ENCODE data around the gene PRRC1.

PRRC1 gene

DNA sequence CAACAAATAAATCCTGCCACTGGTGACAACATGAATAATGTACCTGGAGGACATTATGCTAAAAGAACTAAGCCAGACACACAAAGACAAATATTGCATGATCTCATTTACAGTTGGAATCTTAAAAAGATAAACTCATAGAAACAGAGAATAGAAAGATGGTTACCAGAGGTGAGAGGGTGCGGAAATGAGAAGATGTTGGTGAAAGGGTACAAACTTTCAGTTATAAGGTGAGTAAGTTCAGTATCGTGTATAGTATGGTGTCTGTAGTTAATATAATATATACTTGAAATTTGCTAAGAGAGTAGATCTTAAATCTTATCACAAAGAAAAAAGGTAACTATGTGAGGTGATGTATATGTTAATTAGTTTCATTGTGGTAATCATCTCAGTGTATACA is 63.3 kb downstream of the PRRC1 start:
- DNase-seq (ENCODE audit: low spot score), result no peak

DNA sequence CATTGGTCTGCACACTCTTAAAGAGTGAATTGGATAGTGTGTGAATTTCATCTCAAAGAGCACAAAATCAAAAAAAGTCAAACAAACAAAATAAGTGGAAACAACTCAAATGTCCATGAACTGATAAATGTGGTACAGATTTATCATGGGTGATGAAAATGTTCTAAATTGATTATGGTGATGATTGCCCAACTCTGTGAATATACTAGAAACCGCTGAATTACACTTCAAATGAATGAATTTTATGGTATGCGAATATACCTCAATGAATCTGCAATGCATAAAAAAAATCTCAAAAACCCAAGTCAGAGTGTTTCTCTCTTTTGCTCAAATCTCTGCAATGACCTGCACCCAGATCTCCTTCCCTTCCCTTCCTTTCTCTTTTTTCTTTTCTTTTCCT is 64.0 kb downstream of the PRRC1 start:
- no peak for DNase-seq (ENCODE audit: low spot score)

DNA sequence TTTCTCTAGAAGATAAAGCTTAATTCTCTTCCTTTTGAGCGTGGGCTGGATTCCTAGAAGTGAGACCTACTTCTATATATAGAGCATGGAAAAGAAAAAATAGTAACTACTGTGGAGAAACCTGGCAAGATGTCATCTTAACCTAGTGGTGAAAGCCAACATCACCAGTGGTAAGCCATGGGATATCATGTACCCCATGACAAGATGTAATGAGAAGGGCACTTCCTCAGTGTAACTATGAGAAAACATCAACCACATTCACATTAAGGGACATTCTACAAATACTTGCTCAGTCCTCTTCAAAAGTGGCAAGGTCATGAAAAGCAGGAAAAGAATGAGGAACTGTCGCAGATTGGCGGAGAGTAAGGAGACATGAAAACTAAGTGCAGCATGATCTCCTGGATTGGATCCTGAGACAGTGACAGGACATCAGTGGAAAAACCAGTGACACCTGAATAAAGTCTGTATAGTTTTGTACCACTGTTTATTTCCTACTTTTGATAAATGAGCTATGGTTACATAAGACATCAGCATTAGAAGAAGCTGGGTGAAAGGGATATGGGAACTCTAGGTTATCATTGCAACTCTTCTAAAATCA is 65.4 kb downstream of the PRRC1 start:
- DNase-seq (ENCODE audit: low spot score), result no peak

DNA sequence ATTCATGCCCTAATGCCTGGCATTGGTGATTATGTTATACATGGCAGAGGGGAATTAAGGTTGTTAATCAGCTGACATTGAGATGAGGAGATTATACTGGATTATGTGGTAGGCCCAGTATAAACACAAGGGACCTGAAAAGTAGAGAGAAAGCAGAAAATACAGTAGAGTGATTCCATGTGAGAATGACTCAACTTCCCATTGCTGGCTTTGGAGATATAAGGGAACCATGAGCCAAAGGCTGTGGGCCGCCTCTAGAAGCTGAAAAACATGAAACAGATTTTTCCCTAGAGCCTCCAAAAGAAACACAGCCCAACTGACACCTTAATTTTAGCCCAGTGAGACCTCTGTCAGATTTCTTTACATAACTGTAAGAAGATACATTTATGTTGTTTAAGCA is 66.4 kb downstream of the PRRC1 start:
- DNase-seq (ENCODE audit: low spot score), result no peak

DNA sequence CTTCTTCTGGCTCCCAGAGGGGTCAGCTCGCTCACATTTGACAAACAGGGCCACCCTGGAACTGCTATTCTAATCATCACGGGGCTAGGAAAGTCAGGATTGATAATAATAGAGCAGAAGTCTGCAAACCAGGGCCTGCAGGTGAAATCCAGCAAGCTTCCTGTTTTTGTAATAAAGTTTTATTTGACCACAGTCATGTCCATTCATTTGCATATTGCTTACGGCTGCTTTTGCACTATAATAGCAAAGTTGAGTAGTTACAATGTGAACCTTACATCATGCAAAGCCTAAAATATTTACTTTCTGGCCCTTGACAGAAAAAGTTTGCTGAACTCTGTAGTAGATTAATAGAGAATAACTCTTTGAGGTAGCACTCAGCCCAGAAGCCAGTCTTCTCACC is 68.2 kb downstream of the PRRC1 start:
- DNase-seq (ENCODE audit: low spot score), result no peak

DNA sequence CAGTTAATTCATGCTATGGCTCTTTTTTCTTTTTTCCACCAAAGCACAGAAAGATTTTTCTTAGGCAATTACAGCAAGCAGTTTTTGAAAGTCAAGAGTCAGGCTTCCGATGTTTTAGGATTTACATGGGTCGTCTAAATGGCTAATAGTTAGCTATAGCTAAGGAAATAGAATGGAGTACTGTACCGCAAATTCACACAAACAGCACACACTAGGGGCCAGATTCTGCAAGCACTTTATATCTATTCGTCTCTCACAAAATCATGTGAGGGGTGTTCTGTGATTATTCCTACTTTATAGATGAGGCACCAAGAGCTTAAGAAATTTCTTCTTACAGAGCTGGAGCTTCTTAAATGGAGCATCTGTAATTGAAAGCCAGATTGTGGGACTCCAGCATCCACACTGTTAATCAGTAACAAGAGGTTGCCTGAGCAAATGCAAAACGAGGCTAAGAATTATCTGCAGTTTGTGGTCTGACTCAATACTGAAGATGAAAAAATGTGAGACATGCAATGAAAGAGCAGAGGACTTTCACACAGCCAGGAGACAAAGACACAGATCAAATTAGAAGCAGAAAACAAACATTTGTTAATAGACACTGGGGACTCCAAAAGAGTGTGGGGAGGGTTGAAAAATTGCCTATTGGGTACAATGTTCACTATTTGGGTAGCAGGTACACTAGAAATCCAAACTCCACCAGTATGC is 68.8 kb downstream of the PRRC1 start:
- DNase-seq (ENCODE audit: low spot score), result no peak

DNA sequence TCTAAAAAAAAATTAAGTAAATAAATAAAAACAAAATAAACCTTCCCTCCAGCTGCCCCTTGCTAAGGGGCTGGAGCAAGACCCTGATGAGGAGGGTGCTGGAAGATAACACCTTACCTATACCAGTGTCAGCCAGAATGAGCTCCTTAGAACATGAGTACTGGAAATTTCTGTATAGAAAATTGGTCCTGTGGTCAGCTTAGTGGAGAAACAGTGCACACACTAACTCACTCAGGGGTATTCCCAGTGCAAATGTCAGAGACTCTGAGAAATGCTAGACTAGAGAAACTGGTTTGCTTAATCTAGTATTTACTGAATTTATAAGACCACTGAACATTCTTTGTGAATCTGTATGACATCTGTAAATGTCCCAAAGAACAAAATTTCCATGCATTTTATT is 69.4 kb downstream of the PRRC1 start:
- DNase-seq (ENCODE audit: low spot score), result no peak

DNA sequence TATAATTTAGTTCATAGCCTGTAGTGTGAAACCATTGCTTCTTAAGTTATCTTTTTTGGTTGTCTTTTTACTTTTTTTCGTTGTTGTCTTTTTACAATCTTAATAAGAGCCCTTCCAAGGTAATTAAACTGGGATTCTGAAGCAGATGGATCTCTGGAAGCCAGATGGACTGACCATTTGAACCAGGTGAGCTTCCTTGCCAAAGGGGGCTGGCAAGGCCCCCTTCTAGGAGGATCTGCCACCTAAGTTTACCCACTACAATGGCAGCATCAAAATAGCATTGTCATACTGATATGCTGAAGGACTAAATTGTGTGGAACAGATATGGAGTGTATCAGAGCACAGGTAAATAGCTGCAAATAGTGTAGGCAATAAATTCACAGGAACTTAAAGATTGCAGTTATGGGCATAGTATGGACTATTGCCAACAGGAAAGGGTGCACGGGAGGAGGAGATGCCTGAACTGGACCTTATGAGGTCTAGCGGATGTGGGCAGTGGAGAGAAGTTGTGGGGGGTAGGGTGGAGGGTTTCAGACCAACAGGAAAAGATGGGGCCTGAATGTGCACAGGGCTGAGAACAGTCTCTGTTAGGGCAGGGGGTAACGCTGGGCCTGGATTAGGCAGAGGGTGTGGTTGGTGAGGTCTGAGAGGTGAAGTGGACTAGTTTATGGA is 69.9 kb downstream of the PRRC1 start:
- DNase-seq (ENCODE audit: low spot score), result no peak

DNA sequence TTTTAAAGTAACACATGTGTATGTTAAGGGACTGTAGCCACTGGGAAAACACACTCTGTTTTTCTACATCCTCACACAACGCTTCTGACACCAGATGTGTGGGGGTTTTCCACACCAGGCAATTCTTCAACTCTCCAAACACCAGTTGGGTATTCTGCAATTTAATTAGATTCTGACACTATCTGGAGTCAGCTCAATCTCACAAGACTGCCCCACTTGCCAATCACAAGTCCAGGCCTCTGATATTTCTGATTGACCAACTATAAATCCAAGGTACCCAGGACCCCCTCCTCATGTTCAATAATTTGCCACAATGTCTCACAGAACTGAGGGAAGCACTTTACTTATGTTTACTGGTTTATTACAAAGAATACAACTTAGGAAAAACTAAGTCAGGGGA is 70.9 kb downstream of the PRRC1 start:
- no peak for DNase-seq (ENCODE audit: low spot score)

DNA sequence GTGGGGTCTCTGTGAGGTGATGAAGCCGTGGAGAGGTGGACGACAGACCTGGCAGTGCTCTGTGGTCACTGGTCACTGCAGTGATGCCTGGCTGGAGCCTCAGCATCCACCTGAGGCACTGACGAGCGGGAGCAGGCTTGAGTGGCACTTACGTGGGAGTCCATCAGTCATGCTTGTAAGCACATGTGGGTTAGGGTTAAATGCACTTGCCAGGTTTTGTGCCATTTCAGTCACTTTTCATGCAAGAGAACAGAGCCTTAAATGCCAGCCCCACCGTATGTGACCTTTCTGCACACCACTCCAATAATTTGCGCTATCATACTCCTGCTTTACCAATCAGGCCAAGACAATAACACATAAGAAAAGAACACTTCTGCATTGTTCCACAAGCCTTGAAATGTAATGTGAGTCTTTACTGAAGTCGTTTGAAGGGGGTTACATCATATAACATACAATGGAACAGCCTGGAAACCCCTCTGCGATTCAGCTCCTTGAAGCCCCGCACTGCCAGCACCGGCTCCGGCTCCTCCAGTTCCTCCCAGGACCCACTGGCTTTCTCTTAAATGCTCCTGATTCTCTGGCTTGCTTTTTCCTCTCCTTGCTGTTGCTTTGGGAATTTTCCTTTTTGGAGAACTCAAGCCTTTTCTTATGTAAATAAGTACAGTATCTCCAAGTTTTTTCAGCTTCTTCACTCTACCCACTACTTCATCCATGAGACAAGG is 72.0 kb downstream of the PRRC1 start:
- DNase-seq (ENCODE audit: low spot score), result no peak

DNA sequence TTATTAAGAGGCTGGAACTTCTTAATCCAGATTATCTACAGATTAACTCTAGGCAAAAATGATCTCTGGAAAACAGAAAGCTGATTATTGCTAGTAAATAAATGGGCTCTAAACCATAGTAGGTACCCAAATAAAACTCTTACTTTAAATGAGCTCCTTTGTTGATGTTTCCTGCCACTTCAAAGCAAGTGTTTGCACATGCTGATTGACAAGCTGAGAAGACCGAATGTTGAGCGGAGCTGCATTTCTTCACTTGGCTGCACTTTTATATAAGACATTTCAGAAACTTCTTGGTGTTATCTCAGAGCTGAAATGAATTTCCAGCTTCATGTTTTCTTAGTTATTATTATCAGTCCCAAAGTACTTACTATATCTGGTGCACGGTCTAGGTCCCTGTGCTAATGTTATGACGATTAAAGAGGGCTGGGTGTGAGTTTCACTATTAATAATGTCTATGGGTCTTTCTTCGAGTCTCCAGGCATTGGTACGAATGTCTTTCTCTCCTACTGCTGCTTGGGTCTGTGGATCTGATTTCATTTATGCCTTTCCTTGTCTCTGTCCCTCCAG is 72.8 kb downstream of the PRRC1 start:
- no peak for DNase-seq (ENCODE audit: low spot score)

DNA sequence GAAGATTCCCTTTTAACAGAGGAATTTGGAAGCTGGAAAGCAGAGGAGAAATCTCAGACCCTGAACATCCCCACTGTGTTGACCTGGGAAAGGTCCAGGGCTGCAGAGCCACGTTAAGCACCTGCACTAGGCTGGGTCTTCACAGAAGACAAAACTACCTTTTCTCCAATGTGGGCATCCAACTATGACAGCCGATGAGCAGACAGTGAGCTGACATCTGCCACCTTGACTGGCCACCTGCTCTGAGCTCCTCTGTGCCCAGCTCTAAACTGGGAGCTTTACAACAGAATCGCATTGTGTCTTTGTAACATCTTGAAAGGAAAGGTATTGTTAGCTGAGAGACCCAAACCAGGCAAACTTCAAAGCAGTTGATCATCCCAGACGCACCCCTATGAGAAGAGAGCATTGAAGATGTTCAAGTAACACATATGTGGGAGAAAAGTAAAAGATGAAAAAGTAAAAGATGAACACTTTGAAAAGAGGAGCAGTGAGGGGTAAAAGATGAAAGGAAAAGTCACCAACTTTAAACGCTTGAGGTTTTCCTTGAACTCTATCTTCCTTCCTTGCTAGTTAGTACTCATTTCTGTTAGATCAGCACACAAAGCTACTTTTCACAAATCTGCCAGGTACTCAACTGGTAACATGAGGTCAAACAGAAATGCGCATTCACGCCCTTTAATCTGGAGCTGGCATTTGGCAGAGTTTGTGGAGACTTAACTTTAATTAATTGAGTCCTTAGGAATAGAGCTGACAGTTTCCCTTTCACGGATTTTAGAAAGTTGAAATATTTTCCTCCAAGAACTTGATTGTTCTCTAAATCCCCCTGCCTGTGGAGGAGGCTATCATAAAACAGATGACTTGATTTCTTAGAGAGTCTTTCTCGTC is 78.3 kb downstream of the PRRC1 start:
- DNase-seq (ENCODE audit: low spot score), result no peak

DNA sequence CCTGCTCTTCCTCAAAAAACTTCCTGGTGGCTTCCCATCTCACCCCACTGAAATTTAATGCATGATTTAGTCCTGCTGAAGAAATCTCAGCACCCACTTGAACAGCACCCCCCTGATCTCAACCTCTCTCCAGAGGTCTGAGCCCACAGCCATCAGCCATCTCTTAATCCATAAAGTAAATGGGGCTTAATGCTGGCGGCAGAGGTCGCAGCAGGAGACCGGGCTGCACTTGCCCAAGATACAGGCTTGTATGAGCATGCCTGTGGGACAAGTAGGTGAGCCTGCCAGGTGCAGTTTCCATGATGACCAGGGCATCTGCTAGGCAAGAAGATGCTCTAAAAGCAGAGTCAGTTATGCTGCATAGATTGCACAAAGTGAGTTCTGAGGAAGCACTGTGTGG is 79.1 kb downstream of the PRRC1 start:
- peak; percentile 50 for DNase-seq (ENCODE audit: low spot score)

DNA sequence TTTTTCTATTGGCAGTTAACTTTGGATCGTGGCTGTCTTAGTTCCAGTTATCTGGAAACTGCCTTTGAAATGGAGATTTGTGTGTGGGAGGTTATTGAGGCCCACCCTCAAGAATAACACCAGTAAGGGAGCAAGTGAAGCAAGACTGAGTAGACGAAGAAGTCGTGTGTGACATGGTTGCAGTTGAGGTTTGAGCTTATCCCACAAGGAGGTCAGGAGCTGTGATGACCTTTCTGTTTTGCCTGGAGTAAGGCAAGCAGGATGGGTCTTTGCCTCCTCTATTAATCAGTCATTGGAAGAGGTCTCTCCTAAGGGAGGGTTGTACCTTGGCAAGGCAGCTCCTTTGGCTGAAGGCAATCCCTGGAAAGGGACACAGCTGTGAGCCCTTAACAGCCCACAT is 81.9 kb downstream of the PRRC1 start:
- no peak for DNase-seq (ENCODE audit: low spot score)

DNA sequence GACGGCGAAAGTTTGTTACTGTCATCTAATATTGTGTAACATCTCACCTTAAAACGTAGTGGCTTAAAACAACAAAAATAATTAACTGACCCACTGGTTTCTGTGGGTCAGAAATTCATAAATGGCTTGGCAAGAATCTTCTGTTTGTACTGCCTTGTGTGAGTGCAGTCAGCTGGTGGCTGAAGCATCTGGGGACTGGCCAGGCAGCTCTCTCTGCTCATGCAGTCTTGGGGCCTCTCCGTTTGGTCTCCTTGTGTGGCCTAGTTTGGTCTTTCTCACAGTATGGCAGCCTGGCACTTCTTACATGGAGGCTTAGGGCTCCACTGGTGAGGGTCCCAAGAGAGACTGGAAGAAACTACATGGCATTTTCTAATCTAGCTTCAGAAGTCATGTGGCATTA is 82.4 kb downstream of the PRRC1 start:
- DNase-seq (ENCODE audit: low spot score), result no peak

DNA sequence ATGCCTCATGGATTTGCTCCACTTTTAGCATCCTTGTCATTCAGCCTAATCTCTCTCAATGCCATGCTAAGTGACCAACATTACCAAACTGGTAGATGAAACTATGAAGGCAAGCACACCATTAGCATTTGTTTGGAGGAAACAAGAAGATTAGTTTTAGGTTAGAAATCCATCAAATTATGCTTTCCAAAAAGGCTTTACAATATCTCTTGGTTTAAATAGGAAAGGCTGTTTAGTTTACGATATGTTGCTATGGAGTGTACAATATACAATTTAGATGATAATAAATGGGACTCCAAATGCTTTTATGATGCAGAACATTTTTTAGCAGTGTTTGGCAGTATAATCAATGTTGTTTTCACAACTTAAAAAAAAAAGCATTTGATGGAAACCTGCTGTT is 83.7 kb downstream of the PRRC1 start:
- DNase-seq (ENCODE audit: low spot score), result no peak

DNA sequence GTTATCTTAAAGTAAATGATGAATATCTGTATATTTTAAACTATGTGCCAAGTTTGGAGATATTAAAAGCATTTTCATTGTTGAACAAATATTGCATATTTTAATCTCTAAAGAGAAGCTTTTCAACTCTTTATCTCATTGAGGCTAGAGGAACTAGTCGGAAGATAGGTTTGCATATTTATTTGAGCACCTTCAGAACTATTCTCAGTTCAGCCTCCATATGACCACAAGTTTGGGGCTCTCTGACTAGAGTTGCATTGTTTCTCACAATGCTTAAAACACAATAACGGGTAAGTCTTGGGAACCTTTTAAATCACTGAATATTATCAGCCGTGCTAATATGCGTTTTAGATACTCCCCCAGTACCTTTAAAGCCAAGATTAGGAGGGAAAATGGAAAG is 84.2 kb downstream of the PRRC1 start:
- DNase-seq (ENCODE audit: low spot score), result no peak

DNA sequence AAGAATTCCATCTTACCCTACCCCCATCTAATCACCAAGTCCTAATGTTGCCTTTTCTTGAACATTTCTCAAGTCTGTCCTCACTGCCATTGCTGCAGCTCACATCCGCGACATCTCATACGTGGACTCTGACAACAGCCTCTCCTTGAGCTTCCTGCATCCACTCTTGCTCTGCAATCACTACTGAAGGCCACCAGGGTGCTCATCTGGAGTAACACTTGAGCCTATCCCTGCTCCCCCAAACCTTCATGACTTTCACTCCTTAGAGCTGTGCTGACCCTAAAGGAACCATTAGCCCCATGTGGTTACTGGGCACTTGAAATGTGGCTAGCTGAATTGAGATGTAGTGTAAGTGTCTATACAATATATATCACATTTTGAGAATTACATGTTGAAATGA is 85.0 kb downstream of the PRRC1 start:
- DNase-seq (ENCODE audit: low spot score), result no peak

DNA sequence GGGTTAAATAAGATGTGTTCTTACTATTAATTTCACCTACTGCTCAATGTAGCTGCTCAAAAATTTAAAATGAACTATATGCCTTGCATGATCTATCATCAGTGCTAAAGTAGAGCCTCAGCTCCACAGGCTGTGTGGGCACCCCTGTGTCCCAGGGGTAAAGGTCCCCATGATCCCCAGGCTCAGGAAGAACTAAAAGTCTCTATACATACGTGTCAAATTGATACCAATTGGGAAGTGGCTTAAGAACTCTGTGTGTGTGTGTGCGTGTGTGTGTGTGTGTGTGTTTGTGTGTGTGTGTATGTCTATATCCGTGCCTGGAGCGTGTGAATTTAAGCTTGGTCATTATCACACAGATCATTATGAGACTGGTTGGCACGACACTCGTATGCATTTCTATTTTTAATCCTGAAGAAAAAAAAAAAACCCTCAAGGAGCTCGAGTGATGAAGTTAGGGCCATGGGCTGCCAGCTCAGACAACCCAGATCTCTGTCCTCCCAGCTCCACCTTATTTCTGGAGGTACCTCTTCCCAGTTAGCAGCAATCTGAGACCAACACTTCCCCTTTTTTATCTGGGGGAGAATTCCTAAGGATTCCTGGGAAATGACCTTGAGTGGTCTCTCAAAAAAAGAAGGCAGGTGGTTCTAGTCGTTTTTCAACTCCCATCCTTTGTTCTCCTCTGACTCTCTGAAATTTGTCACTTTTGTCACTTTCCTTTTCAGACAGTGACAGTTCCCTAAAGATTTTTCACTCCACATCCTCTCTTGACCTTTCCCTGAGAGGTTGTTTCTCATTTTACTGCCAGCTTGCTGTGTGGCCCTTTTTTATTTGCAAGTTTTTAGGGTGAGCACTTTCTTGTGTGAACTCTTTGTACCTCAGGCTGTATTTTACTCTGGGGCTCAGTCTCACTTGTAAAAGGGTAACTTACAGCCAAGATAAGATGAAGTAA is 85.7 kb downstream of the PRRC1 start:
- no peak for DNase-seq (ENCODE audit: low spot score)

Measured in D341Med (cell line).